ENCODE results near the gene NT5DC3. TPM values are rescaled to one million over a fixed set of nuclear protein-coding genes. Genes with fewer than 3 reads are reported as not detected.
A peak's percentile ranks its signal among the peaks of the same experiment; 100 is the strongest.

Gene NT5DC3
- total RNA-seq = 1 to 10 TPM; 1.1 to 2.1 (median 1.4) TPM
- total RNA-seq (2013) = 5.8 TPM

- no peaks in the 10 kb centered on the region for H3K9me3 ChIP-seq (ENCODE audit: control insufficient read depth, insufficient read depth, low read length)
- peak within 1 kb of the TSS; percentile 50 for H3K4me3 ChIP-seq (ENCODE audit: low read length)
- Mint-ChIP-seq H3K27ac (peak within 1 kb of the TSS; percentile 78 to 79), H3K27me3 (ENCODE audit: low read depth in 2 of 2) (peaks cover 0 to 15% of the 10 kb centered on the region in 2 donors), H3K4me3 (peak within 1 kb of the TSS; percentile 93), H3K4me1 (peaks cover 15 to 18% of the 10 kb centered on the region in 2 donors), H3K9me3 (no peaks in the 10 kb centered on the region), H3K36me3 (no peaks in the 10 kb centered on the region)
- DNase-seq = peak; percentile 73 to 90
- under 1% methylated on average over 77 of the region's 86 CpGs for WGBS (ENCODE audit: insufficient coverage)
- no peaks in the 10 kb centered on the region for H3K27me3 ChIP-seq (ENCODE audit: control insufficient read depth, insufficient read depth, low read length)
- H3K4me1 ChIP-seq (ENCODE audit: control insufficient read depth, insufficient read depth, low read length) = peaks cover 19% of the 10 kb centered on the region
- intact Hi-C loops (cut with micrococcal nuclease) = loop anchor here (5.0 kb wide), 1 partner anchor 116 kb away; a partner anchor contains a TSS
- ATAC-seq = peak; percentile 93 to 99 (median 95)
- H3K27ac ChIP-seq (ENCODE audit: low read length) = peak within 1 kb of the TSS; percentile 48
- no peaks in the 10 kb centered on the region for H3K36me3 ChIP-seq (ENCODE audit: control insufficient read depth, insufficient read depth, low read length)
- TF ChIP-seq CTCF (IDR thresholded peaks at IDR 0.05) = no peak
Measured at GRCh38 chr12:103840876-103841689, at the start of gene NT5DC3. Gene NT5DC3, minus strand, starts transcription at chr12:103841234. Its CDS starts 78 bp downstream, at chr12:103841156.

- TF ChIP-seq CTCF (IDR thresholded peaks at IDR 0.05) = no peak
- no peaks in the 10 kb centered on the region for H3K9me3 Mint-ChIP-seq
- no peaks in the 10 kb centered on the region for H3K4me1 Mint-ChIP-seq
- no peak overlapping the region for H3K4me3 ChIP-seq (ENCODE audit: low read length)
- DNase-seq = no peak
- WGBS (ENCODE audit: insufficient coverage) = 100% methylated on average over 1 of the region's 1 CpG
- H3K9me3 ChIP-seq (ENCODE audit: control insufficient read depth, insufficient read depth, low read length) = no peaks in the 10 kb centered on the region
- H3K27ac Mint-ChIP-seq = no peak overlapping the region
- H3K27ac ChIP-seq (ENCODE audit: low read length) = no peak overlapping the region
- no peaks in the 10 kb centered on the region for H3K27me3 ChIP-seq (ENCODE audit: control insufficient read depth, insufficient read depth, low read length)
- no peak overlapping the region for H3K4me3 Mint-ChIP-seq
- H3K4me1 ChIP-seq (ENCODE audit: control insufficient read depth, insufficient read depth, low read length) = no peaks in the 10 kb centered on the region
- intact Hi-C loops (cut with micrococcal nuclease) = no loop called here
- ATAC-seq = no peak
- H3K36me3 Mint-ChIP-seq = no peaks in the 10 kb centered on the region
- H3K27me3 Mint-ChIP-seq (ENCODE audit: low read depth in 2 of 2) = no peaks in the 10 kb centered on the region
- no peaks in the 10 kb centered on the region for H3K36me3 ChIP-seq (ENCODE audit: control insufficient read depth, insufficient read depth, low read length)
Measured at GRCh38 chr12:103887738-103888137, 46.7 kb upstream of the NT5DC3 start.

GRCh38 chr12:103886195-103886797, 45.3 kb upstream of the NT5DC3 start:
- ATAC-seq (no peak), DNase-seq (no peak)
- H3K36me3 Mint-ChIP-seq = no peaks in the 10 kb centered on the region
- intact Hi-C loops (cut with micrococcal nuclease) = no loop called here
- H3K4me3 ChIP-seq (ENCODE audit: low read length) = no peak overlapping the region
- no peaks in the 10 kb centered on the region for H3K27me3 Mint-ChIP-seq (ENCODE audit: low read depth in 2 of 2)
- no peaks in the 10 kb centered on the region for H3K36me3 ChIP-seq (ENCODE audit: control insufficient read depth, insufficient read depth, low read length)
- no peaks in the 10 kb centered on the region for H3K9me3 Mint-ChIP-seq
- H3K27me3 ChIP-seq (ENCODE audit: control insufficient read depth, insufficient read depth, low read length) = no peaks in the 10 kb centered on the region
- no peak for TF ChIP-seq CTCF (IDR thresholded peaks at IDR 0.05)
- 67% methylated on average over 4 of the region's 4 CpGs for WGBS (ENCODE audit: insufficient coverage)
- no peak overlapping the region for H3K27ac ChIP-seq (ENCODE audit: low read length)
- no peaks in the 10 kb centered on the region for H3K4me1 ChIP-seq (ENCODE audit: control insufficient read depth, insufficient read depth, low read length)
- no peaks in the 10 kb centered on the region for H3K9me3 ChIP-seq (ENCODE audit: control insufficient read depth, insufficient read depth, low read length)
- no peak overlapping the region for H3K4me3 Mint-ChIP-seq
- no peak overlapping the region for H3K27ac Mint-ChIP-seq
- no peaks in the 10 kb centered on the region for H3K4me1 Mint-ChIP-seq
